ENCODE data around the gene LRG1. TPM values are rescaled to one million over a fixed set of nuclear protein-coding genes. Genes with fewer than 3 reads are reported as not detected.

The LRG1 gene
- total and polyA plus RNA-seq, 4 donors: 57.8 to 1,122 (median 661) TPM

DNA sequence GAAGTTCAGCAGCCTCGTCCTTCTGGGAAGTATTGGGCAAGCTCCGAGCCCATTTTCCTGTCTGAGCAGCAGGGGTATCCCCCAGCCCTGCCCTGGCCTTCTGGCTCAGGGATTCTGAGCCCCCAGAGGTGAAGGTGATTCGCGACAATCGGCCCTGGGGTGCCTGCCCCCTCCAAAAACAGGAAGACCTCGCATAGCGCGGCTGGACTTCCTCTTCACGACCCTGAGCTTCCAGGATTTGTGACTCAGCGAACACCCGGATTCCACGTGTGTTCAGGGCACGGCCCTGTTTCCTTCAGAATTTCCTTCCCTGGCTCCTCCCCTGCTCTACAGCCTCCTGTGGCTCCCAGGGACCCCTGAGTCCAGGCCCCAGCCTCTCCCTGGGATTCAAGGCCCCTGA lies 19.7 kb upstream of the LRG1 start, which contains the start of gene SEMA6B:
Gene SEMA6B, minus strand, starts transcription at position 116 of the 400 bp plus-strand sequence. CDS start 1,227 bp downstream, outside the sequence.
- peak within 1 kb of the TSS; percentile 10 to 41 (median 33) for H3K4me3 ChIP-seq (ENCODE audit: low read depth in 1 of 3, low read length in 3 of 3)
- TF ChIP-seq FOXA1 (IDR thresholded peaks at IDR 0.05) (no peak), NR2F2 (IDR thresholded peaks at IDR 0.05) (peak; percentile 96), SP1 (IDR thresholded peaks at IDR 0.05) (peak; percentile 23)
- H3K36me3 ChIP-seq (ENCODE audit: control insufficient read depth in 4 of 4, insufficient read depth in 3 of 4, low read depth in 1 of 4, low read length in 3 of 4): no peaks in the 10 kb centered on the region
- no peaks in the 10 kb centered on the region for H3K9me3 ChIP-seq (ENCODE audit: control insufficient read depth in 4 of 4, low read length in 3 of 4)
- H3K27ac ChIP-seq (ENCODE audit: low read depth in 1 of 2, low read length in 2 of 2): peak within 1 kb of the TSS; percentile 50 to 72
- peak within 1 kb of the TSS in 1 of 2 donors; percentile 51 for H3K9ac ChIP-seq (ENCODE audit: low read depth in 1 of 2, low read length in 2 of 2)
- 65% methylated on average over 13 of the region's 13 CpGs for WGBS
- H3K4me1 ChIP-seq (ENCODE audit: control insufficient read depth in 4 of 4, insufficient read depth in 4 of 4, low read length in 3 of 4): peaks cover 0 to 7% (median 3%) of the 10 kb centered on the region in 4 donors
- no peaks in the 10 kb centered on the region for H3K27me3 ChIP-seq (ENCODE audit: control insufficient read depth in 4 of 4, insufficient read depth in 4 of 4, low read length in 3 of 4)
- DNase-seq (ENCODE audit: low spot score): no peak

DNA sequence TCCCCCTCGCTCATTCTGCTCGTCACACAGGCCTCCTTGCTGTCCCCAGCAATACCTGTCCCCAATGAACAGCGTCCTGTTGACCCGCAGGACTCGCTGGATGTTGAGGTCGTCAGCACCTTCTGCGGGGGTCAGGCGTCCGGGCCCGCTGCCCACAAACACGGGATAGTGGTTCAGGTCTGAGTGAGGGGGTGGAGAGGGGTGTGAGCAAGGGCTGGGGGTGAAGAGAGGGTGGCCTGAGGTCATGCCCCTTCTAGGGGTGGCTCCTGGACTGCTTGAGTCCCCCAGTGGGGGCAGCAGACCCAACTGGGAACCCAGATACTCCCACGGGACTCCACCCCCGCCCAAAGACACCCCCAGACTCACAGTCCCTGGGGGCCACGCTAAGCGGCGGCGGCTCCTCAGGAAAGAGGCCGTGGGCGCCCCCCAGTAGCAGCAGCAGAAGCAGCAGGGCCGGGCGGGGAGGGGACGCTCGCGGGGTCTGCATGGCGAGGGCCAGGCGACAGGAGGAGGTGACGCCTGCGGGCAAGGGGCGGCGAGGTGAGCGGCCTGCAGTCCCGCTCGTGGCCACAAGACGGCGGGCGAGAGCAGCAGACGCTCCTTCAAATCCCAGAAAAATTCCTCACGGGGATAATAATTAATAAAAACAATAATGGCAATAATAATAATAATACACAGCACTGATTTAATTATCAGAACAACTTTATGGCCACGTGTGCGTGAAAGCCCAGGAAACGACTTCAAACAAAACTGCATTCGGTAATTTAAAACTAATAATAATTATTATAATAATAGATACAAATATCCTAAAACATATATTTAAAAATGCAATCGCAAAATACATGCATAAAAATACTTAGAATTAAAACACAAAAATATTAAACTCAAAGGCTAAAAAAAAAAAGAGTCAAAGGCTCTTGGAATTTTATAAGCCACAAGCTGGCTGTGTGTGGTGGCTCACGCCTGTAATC lies 18.4 kb upstream of the LRG1 start:
- DNase-seq (ENCODE audit: low spot score): peak; percentile 73
- Histone ChIP-seq H3K9me3 (ENCODE audit: control insufficient read depth in 4 of 4, low read length in 3 of 4) (no peaks in the 10 kb centered on the region), H3K4me3 (ENCODE audit: low read depth in 1 of 3, low read length in 3 of 3) (peak overlapping the region in 1 of 3 donors; percentile 35), H3K27ac (ENCODE audit: low read depth in 1 of 2, low read length in 2 of 2) (no peak overlapping the region), H3K36me3 (ENCODE audit: control insufficient read depth in 4 of 4, insufficient read depth in 3 of 4, low read depth in 1 of 4, low read length in 3 of 4) (no peaks in the 10 kb centered on the region), H3K27me3 (ENCODE audit: control insufficient read depth in 4 of 4, insufficient read depth in 4 of 4, low read length in 3 of 4) (no peaks in the 10 kb centered on the region), H3K9ac (ENCODE audit: low read depth in 1 of 2, low read length in 2 of 2) (no peak overlapping the region), H3K4me1 (ENCODE audit: control insufficient read depth in 4 of 4, insufficient read depth in 4 of 4, low read length in 3 of 4) (peaks cover 0 to 7% (median 3%) of the 10 kb centered on the region in 4 donors)
- TF ChIP-seq REST (IDR thresholded peaks at IDR 0.05) (no peak), RAD21 (IDR thresholded peaks at IDR 0.05) (peak; percentile 67 to 75), NR2F2 (IDR thresholded peaks at IDR 0.05) (no peak)
- TF ChIP-seq, protein P1, sequence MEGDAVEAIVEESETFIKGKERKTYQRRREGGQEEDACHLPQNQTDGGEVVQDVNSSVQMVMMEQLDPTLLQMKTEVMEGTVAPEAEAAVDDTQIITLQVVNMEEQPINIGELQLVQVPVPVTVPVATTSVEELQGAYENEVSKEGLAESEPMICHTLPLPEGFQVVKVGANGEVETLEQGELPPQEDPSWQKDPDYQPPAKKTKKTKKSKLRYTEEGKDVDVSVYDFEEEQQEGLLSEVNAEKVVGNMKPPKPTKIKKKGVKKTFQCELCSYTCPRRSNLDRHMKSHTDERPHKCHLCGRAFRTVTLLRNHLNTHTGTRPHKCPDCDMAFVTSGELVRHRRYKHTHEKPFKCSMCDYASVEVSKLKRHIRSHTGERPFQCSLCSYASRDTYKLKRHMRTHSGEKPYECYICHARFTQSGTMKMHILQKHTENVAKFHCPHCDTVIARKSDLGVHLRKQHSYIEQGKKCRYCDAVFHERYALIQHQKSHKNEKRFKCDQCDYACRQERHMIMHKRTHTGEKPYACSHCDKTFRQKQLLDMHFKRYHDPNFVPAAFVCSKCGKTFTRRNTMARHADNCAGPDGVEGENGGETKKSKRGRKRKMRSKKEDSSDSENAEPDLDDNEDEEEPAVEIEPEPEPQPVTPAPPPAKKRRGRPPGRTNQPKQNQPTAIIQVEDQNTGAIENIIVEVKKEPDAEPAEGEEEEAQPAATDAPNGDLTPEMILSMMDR (IDR thresholded peaks at IDR 0.05; ENCODE audit: low read depth, low read length, missing input control): peak; percentile 94
- WGBS: 18% methylated on average over 44 of the region's 44 CpGs

GRCh38 chr19:4557144-4557970 lies 17.5 kb upstream of the LRG1 start:
- DNase-seq (ENCODE audit: low spot score): no peak
- TF ChIP-seq HNF4A (conservative IDR thresholded peaks at IDR 0.05): no peak
- no peak for TF ChIP-seq SP1 (IDR thresholded peaks at IDR 0.05)
- TF ChIP-seq, protein P1 (IDR thresholded peaks at IDR 0.05; ENCODE audit: low read depth, low read length, missing input control): peak; percentile 11
- no peak for TF ChIP-seq GABPA (IDR thresholded peaks at IDR 0.05 in 1 of 2, conservative IDR thresholded peaks at IDR 0.05 in 1 of 2)
- Histone ChIP-seq H3K27ac (ENCODE audit: low read depth in 1 of 2, low read length in 2 of 2) (no peak overlapping the region), H3K9ac (ENCODE audit: low read depth in 1 of 2, low read length in 2 of 2) (no peak overlapping the region), H3K27me3 (ENCODE audit: control insufficient read depth in 4 of 4, insufficient read depth in 4 of 4, low read length in 3 of 4) (no peaks in the 10 kb centered on the region), H3K4me1 (ENCODE audit: control insufficient read depth in 4 of 4, insufficient read depth in 4 of 4, low read length in 3 of 4) (peaks cover 0 to 7% (median 3%) of the 10 kb centered on the region in 4 donors), H3K9me3 (ENCODE audit: control insufficient read depth in 4 of 4, low read length in 3 of 4) (no peaks in the 10 kb centered on the region), H3K36me3 (ENCODE audit: control insufficient read depth in 4 of 4, insufficient read depth in 3 of 4, low read depth in 1 of 4, low read length in 3 of 4) (no peaks in the 10 kb centered on the region), H3K4me3 (ENCODE audit: low read depth in 1 of 3, low read length in 3 of 3) (no peak overlapping the region)
- WGBS: 72% methylated on average over 33 of the region's 33 CpGs
